Measurements from ENCODE around the gene SPRY1. TPM values are rescaled to one million over a fixed set of nuclear protein-coding genes. Genes with fewer than 3 reads are reported as not detected.

SPRY1 gene
- total RNA-seq, 2 donors from 2014 or later = 50.0 to 118 TPM

- no peak overlapping the region for H3K27ac ChIP-seq
- TF ChIP-seq CTCF (IDR thresholded peaks at IDR 0.05) = no peak
- no peak for DNase-seq (ENCODE audit: low spot score)
- H3K4me3 ChIP-seq = no peak overlapping the region
- no peaks in the 10 kb centered on the region for H3K4me1 ChIP-seq
- H3K27me3 ChIP-seq = no peaks in the 10 kb centered on the region
- H3K9me3 ChIP-seq = no peaks in the 10 kb centered on the region
- H3K36me3 ChIP-seq = no peaks in the 10 kb centered on the region
Measured at GRCh38 chr4:123430031-123430430, 33.4 kb downstream of the SPRY1 start.

DNA sequence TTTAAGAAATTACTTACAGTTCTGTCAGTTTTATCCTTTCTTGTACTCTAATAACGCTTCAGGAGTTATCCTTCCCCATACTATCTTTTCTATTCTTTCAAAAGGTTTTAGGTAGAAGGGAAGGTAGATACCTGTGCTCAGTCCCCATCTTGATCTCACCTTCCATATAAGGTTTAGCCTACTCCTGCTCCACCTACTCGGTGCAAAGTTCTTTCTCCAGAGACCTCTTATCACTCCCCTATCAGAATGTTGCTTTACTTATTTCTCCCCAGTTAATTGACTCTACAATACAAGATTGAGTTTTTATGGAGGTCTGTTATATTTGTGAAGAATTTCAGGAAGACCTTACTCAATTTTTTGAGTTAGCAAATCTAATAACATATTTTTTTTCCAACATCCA is 33.9 kb downstream of the SPRY1 start:
- Histone ChIP-seq H3K27me3 (no peaks in the 10 kb centered on the region), H3K4me3 (no peak overlapping the region), H3K36me3 (no peaks in the 10 kb centered on the region), H3K4me1 (no peaks in the 10 kb centered on the region), H3K9me3 (no peaks in the 10 kb centered on the region), H3K27ac (no peak overlapping the region)
- no peak for DNase-seq (ENCODE audit: low spot score)
- no peak for TF ChIP-seq CTCF (IDR thresholded peaks at IDR 0.05)

DNA sequence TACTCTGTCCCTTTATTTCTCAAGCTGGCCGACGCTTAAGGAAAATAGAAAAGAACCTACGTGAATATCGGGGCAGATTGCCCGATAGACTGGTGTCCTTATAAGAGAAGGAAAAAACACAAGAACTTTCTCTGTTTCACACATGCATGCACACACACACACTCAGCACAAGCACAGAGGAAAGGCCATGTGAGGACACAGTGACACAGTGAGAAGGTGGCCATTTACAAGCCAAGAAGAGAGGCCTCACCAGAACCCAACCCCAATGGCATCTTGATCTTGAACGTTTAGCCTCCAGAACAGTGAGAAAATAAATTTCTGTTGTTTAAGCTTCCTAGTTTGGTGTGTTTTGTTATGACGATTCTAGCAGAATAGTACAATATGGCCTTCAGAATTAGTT is 37.0 kb downstream of the SPRY1 start:
- H3K4me1 ChIP-seq = no peaks in the 10 kb centered on the region
- no peak for DNase-seq (ENCODE audit: low spot score)
- H3K27ac ChIP-seq = no peak overlapping the region
- no peaks in the 10 kb centered on the region for H3K36me3 ChIP-seq
- H3K27me3 ChIP-seq = no peaks in the 10 kb centered on the region
- no peaks in the 10 kb centered on the region for H3K9me3 ChIP-seq
- H3K4me3 ChIP-seq = no peak overlapping the region
- TF ChIP-seq CTCF (IDR thresholded peaks at IDR 0.05) = no peak

GRCh38 chr4:123433976-123434375 is 37.4 kb downstream of the SPRY1 start:
- no peak for DNase-seq (ENCODE audit: low spot score)
- TF ChIP-seq CTCF (IDR thresholded peaks at IDR 0.05) = no peak
- no peaks in the 10 kb centered on the region for H3K27me3 ChIP-seq
- H3K4me3 ChIP-seq = no peak overlapping the region
- H3K9me3 ChIP-seq = no peaks in the 10 kb centered on the region
- H3K27ac ChIP-seq = no peak overlapping the region
- no peaks in the 10 kb centered on the region for H3K4me1 ChIP-seq
- no peaks in the 10 kb centered on the region for H3K36me3 ChIP-seq

DNA sequence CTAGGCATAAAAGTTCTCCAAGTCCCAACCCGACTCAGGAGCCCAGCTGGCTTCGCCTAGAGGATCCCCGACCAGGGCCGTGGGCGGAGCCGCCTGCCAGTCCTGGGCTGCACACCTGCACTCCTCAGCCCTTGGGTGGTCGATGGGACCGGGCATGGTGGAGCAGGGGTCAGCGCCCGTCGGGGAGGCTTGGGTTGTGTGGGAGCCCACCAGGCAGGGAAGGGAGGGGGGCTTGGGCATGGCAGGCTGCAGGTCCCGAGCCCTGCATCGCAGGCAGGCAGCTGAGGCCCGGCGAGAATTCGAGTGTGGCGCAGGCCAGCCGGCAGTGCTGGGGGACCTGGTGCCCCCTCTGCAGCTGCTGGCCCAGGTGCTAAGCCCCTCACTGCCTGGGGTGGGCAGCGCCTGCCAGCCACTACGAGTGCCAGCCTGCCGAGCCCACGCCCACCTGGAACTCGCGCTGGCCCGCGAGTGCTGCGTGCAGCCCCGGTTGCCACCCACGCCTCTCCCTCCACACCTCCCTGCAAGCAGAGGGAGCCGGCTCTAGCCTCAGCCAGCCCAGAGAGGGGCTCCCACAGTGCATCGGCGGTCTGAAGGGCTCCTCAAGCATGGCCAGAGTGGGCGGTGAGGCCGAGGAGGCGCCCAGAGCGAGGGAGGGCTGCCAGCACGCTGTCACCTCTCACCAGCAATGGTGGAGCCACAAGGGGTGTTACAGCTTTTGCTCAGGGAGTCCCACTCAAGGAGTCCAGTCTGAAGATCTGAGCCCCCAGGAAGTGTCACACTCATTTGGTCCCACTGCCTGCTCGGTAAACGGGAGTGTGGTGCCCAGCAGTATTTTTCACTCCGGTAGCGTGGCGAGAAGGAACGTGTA is 38.9 kb downstream of the SPRY1 start:
- Histone ChIP-seq H3K4me3 (no peak overlapping the region), H3K9me3 (no peaks in the 10 kb centered on the region), H3K27ac (no peak overlapping the region), H3K36me3 (no peaks in the 10 kb centered on the region), H3K27me3 (no peaks in the 10 kb centered on the region), H3K4me1 (no peaks in the 10 kb centered on the region)
- no peak for TF ChIP-seq CTCF (IDR thresholded peaks at IDR 0.05)
- DNase-seq (ENCODE audit: low spot score) = no peak

- no peak overlapping the region for H3K4me3 ChIP-seq
- no peak for DNase-seq (ENCODE audit: low spot score)
- H3K4me1 ChIP-seq = no peaks in the 10 kb centered on the region
- no peak for TF ChIP-seq CTCF (IDR thresholded peaks at IDR 0.05)
- H3K27ac ChIP-seq = no peak overlapping the region
- no peaks in the 10 kb centered on the region for H3K27me3 ChIP-seq
- H3K36me3 ChIP-seq = no peaks in the 10 kb centered on the region
- H3K9me3 ChIP-seq = no peaks in the 10 kb centered on the region
Measured at GRCh38 chr4:123438031-123438430, 41.4 kb downstream of the SPRY1 start.

Data from right atrium auricular region (tissue), 2 donors.